GM12891 (cell line): ENCODE results near the gene KBTBD2.
"Not testable (repeated sequence)": the region's sequence is repeated elsewhere in the genome, so short reads cannot be mapped to it uniquely, and the experiment has no call there.

Experiments
- POLR2A ChIP-seq: IDR thresholded peaks from 2 replicates; pipeline ENCODE4 v1.6.1; 2011; ENCODE audit warnings: low read depth, low read length, control low read depth
- POLR2AphosphoS5 ChIP-seq: IDR thresholded peaks from 2 replicates; pipeline ENCODE4 v1.6.1; 2011; ENCODE audit warnings: low read depth, low read length, control low read depth
- TAF1 ChIP-seq: IDR thresholded peaks from 2 replicates; pipeline ENCODE4 v1.6.1; 2011; ENCODE audit warnings: low read depth, low read length, control low read depth

GRCh38 chr7:32878023-32878422 is 13.5 kb downstream of the KBTBD2 start:
- TF ChIP-seq TAF1, POLR2AphosphoS5, POLR2A: not testable (repeated sequence)
